GM19463 (cell line): ENCODE measurements around the gene ITGA11.

Experiments
- ATAC-seq: cut with Tn5 transposase; IDR thresholded peaks from one replicate; pipeline ENCODE4 v1.9.1; 2021; ENCODE audit warnings: mild to moderate bottlenecking, moderate library complexity; ENCODE audit not compliant: unreplicated experiment

The ITGA11 gene

GRCh38 chr15:68364028-68364659 is 67.8 kb downstream of the ITGA11 start:
- ATAC-seq: no peak

- ATAC-seq: no peak
These were observed 68.6 kb downstream of the ITGA11 start for GRCh38 chr15:68363353-68363752.

GRCh38 chr15:68362537-68363126 is 69.3 kb downstream of the ITGA11 start:
- no peak for ATAC-seq

GRCh38 chr15:68360721-68361120 is 71.2 kb downstream of the ITGA11 start:
- ATAC-seq: no peak

GRCh38 chr15:68356778-68357177 is 75.2 kb downstream of the ITGA11 start:
- ATAC-seq: no peak

GRCh38 chr15:68354923-68355322 is 77.0 kb downstream of the ITGA11 start:
- ATAC-seq: no peak

- ATAC-seq: no peak
These were observed 77.7 kb downstream of the ITGA11 start for GRCh38 chr15:68354268-68354667.

GRCh38 chr15:68353421-68354135 is 78.4 kb downstream of the ITGA11 start:
- no peak for ATAC-seq

- no peak for ATAC-seq
These were observed 79.4 kb downstream of the ITGA11 start for GRCh38 chr15:68352401-68353062.

- ATAC-seq: no peak
These were observed 82.8 kb downstream of the ITGA11 start for GRCh38 chr15:68349151-68349550.

- no peak for ATAC-seq
These were observed 83.4 kb downstream of the ITGA11 start for GRCh38 chr15:68348606-68349005.

GRCh38 chr15:68348081-68348480 is 83.9 kb downstream of the ITGA11 start:
- no peak for ATAC-seq

GRCh38 chr15:68347392-68347791 is 84.6 kb downstream of the ITGA11 start:
- ATAC-seq: no peak

GRCh38 chr15:68346979-68347378 is 85.0 kb downstream of the ITGA11 start:
- ATAC-seq: no peak

GRCh38 chr15:68345481-68345880 is 86.5 kb downstream of the ITGA11 start:
- no peak for ATAC-seq

- no peak for ATAC-seq
These were observed 87.4 kb downstream of the ITGA11 start for GRCh38 chr15:68344600-68344999.

GRCh38 chr15:68343579-68344225 is 88.3 kb downstream of the ITGA11 start:
- no peak for ATAC-seq

- ATAC-seq: no peak
These were observed 89.9 kb downstream of the ITGA11 start for GRCh38 chr15:68341760-68342725.

- ATAC-seq: no peak
These were observed 91.0 kb downstream of the ITGA11 start for GRCh38 chr15:68340726-68341671.
